Stimulated activated CD4-positive, alpha-beta T cell treated with anti-CD3 and anti-CD28 coated beads, Interleukin-1b, Interleukin-23, amount 100 ng/mL, for 48 hours (primary cell): ENCODE measurements around the gene CSTF3.
"Not testable (repeated sequence)": the region's sequence is repeated elsewhere in the genome, so short reads cannot be mapped to it uniquely, and the experiment has no call there.

Experiments
- DNase-seq: peaks from one replicate; pipeline ENCODE4 v3.0.0-alpha.2; 2020

Gene CSTF3

GRCh38 chr11:33161120-33162005 is at the start of gene CSTF3:
TSS of gene CSTF3 (minus strand) at chr11:33161480. CDS start at chr11:33161325, 155 bp downstream.
- DNase-seq: peak; percentile 97

GRCh38 chr11:33208150-33208549 is 46.9 kb upstream of the CSTF3 start:
- DNase-seq: no peak

DNA sequence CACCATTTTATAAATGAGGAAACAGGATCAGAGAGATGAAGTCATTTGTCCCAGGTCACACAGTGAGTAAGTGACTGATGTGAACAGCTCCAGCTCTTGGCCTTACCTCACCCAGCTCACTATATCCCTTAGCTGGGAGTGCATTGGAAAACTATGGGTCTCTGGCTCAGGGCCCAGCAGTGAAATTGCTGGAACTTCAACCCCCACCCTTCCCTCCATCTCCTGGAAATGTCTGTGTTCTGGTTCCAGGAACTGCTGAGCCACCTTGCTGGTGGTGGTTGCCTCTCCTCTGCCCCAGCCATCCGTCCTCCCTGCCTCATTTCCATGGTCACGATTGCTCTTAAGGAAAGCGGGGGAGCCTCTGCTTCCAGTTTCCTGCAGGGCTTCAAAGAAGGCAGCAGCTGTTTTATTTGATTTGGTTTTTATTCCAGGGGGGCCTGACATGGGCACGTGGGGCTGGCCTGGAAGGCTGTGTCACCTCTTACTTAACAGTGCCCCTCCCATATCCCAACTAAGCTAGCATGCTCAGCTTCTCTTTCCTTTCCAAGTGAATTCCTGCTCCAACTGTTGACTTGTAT is 46.2 kb upstream of the CSTF3 start:
- DNase-seq: no peak

DNA sequence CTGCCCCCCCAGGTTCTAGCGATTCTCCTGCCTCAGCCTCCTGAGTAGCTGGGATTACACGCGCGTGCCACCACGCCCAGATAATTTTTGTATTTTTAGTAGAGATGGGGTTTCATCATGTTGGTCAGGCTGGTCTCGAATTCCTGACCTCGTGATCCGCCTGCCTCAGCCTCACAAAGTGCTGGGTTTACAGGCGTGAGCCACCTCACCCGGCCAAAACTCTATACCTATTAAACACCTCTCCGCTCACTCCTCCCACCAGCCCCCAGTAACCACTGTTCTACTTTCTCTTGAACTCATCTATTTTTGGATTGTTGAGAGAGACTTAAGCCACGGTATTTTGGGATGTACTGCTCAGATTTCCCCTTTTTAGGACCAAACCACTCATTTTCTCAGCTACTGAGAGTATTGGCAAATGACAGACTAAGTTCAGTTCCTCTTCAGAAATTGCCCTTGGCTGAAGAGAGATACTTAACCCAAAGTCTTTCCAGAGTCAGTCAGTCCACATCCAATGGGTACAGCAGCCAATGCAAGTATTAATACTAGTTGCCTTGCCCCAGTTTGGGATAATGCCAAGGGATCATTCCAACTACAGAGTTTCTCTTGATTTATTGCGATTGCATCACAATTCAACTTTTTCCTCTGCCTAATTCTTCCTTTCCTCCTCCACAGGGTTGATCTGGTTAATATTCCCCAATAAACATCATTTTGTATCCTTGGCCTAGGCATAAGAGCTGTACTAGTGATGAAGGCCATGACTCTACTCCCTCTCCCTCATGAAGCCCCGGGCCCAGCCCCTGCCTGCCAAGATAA is 36.8 kb upstream of the CSTF3 start:
- no peak for DNase-seq

DNA sequence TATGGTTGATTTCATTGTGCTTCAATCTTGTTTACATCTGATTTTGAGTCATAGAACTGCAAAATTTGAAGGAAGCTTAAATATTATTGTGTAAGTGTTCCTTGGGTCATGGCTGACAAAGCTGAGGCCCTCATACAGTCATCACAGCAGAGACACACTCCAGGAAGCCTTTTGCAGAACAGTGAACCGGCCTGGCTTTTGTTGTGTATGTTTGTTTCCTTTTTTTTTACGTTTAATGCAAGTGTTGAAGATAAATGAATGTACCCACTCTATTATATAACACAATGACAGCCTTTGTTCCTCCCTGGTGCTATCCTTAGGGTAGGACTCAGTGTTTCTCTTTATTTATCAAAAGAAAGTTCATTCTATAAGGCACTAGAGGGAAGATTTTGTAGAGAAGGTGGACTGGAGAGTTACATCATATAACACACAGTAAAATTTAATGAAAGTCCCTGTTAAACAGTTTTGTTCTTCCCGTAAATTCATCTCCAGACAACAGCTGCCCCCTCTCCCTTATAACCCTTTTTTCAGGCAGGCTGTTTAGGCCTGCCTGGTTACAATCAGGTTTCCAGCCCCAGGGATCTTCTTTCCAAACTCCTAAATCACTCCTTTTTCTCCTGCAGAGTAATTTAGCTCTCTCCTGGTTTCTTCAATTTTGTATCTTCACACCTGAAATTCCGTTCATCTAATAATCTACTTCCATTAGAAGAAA is 34.3 kb upstream of the CSTF3 start:
- DNase-seq: no peak

DNA sequence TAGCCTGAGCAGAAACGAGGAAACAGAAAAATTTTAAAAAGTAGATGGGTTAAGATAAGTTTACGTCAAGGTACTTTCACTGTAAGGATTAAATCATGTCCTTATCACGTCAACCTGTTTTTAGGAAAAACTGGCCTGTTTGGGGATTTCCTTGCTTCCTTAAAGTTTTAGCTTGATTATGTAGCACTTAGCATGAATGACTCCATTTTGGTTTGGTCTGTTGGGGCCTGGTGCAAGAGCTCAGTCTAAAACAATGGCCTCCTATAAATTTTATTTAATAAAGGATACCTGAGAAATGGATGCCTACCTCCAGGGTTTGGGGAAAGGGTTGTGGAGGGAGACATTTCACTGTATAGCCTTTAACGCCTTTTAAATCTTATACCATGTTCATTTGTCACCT is 33.2 kb upstream of the CSTF3 start:
- DNase-seq: no peak

DNA sequence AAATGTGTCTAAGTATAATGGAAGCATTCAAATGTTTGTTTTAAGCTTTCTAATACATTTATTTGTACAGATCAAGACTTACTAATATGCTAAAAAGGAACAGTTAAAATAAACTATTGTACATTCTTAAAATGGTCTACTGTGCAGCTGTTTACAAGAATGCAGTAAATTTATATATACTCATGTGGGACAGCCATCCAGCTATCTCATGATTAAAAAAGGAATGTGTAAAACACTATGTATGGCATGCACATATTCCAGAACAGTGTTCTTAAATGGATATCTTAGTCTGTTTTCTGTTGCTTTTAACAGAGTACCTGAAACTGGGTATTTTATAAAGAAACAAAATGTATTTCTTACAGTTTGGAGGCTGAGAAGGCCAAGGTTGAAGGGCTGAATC is 30.2 kb upstream of the CSTF3 start:
- DNase-seq: no peak

GRCh38 chr11:33187998-33188722 is 26.9 kb upstream of the CSTF3 start:
- no peak for DNase-seq

GRCh38 chr11:33185756-33186155 is 24.5 kb upstream of the CSTF3 start:
- no peak for DNase-seq

- no peak for DNase-seq
Observed at GRCh38 chr11:33182246-33182878, 21.1 kb upstream of the CSTF3 start.

DNA sequence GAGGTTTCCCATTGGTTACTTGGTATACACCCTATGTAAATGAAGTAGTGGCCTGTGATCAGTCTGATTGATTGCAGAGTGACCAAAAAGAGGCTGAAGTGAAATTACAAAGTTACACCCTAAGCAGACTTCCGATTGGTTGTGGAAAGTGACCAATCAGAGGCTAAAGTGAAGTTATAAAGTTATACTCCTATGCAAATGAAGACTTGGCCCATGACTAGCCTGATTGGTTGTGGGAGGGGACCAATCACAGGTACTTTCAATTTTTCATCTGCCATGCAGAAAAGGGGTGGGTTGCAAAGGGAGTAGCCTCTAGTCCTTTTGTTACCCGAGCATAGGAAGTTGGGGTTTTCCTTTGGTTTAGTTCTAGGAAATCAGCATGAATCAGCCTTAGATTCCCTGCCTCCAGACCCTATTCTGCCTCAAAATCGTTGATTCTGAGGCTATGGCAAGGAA is 18.1 kb upstream of the CSTF3 start:
- DNase-seq: no peak

DNA sequence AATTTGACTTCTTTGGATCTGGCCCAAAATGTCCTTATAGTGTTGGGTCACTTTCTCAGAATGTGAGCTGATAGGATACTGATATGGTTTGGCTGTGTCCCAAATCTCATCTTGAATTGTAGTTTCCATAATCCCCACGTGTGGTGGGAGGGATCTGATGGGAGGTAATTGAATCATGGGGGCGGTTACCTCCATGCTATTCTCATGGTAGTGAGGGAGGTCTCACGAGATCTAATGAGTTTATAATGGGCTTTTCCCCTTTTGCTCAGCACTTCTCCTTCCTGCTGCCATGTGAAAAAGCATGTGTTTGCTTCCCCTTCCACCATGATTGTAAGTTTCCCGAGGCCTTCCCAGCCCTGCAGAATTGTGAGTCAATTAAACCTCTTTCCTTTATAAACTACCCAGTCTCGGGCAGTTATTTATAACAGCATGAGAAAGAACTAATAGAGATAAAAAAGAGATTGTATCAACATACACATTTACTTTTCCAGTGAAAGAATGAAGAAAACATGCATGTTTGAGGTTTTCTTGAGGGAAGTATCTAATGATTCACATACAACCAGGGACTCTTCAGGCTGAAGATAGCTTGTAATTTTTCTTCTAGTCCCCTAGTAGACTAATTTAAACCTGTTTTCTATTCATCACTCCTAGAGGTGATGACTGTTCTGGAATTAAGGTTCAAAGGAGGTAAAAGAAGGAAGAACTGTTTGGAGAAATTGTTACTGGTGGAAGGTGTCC is 17.3 kb upstream of the CSTF3 start:
- DNase-seq: no peak

DNA sequence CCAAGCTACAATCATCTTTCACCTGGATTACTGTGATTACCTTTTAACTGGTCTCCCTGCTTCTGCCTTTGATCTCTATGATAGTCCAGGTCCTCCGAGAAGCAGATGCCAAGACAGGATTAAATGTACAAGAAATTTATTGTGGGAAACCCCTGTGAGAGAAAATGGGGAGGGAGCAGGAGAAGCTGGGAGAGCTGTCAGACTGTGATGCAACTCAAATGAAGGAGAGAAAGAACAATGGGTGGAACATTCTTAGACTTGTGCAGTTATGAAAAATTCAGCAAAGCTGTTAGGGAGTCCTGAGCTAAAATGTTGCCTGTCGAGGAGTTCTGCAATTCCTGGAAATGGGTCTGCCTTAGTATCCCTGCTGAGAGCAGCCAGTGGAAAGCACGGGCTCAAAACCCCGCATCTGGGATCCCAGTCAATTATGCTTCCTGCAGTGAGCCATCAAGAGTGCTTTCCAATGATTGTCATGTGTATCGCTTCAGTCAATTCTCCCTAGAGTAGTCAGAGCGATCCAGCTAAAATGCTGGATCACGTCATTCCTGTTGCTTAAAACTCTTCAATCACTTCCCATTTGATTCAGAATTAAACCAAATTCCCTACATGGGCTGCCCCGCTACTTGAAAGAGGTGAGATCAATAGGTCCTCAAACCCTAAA is 16.5 kb upstream of the CSTF3 start:
- DNase-seq: no peak

DNA sequence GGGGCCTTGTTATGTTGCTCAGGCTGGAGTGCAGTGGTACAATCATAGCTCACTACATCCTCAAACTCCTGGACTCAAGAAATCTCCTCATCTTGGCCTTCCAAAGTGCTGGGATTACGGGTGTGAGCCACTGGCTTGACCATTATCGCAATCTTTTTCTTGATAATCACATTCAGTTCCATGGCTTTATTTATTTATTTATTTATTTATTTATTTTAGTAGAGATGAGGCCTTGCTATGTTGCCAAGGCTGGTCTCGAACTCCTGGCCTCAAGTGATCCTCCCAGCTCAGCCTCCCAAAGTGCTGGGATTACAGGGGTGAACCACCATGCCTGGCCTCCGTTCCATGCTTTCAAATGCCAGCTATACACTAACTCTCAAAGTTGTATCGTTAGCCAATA is 15.5 kb upstream of the CSTF3 start:
- DNase-seq: not testable (repeated sequence)

DNA sequence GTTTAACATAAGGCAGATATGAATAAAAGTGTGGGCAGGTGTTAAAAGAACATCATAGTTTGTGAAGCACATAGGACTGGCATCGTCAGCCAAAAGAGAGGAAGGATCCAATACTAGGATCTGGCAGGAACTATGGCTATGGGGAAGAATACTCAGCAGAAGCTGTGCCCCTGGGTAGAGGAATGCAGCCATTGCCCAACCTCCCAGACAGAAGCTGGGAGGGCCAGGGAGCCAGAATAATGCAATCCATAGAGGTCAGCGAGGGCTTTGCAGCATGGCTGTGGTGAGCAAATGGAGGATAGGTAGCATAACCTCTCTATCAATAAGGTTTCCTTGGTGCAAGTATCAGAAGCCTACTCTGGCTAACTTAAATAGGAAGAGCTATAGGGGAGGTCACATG is 11.7 kb upstream of the CSTF3 start:
- DNase-seq: no peak

GRCh38 chr11:33172345-33172744 is 11.1 kb upstream of the CSTF3 start:
- DNase-seq: no peak

- no peak for DNase-seq
Observed at GRCh38 chr11:33171251-33171650, 10.0 kb upstream of the CSTF3 start.

GRCh38 chr11:33168709-33169200 is 7.5 kb upstream of the CSTF3 start:
- no peak for DNase-seq

- no peak for DNase-seq
Observed at GRCh38 chr11:33162831-33163230, 1.6 kb upstream of the CSTF3 start.

DNA sequence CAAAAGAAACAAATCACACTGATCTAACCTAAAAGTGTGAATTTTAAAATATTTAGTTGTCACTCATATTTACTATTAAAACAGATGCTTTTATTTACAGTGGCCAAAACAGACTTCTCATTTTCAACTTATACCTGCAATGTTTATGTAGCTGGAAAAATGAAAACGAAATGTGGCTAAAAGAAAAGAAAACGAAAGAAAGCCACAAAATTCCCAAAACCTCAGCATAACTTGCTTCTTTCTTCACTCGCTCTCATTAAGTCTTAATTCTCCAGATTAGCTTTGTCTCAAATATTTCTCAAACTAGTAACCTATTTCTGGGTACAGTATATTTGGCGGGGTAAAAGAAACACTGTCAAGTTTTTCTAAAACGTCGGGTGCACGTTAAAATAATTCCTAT is 693 bp downstream of the CSTF3 start:
- DNase-seq: no peak
